Neural progenitor cell (in vitro differentiated cells): ENCODE measurements around the gene BSN. TPM values are rescaled to one million over a fixed set of nuclear protein-coding genes. Genes with fewer than 3 reads are reported as not detected.

ENCODE experiments used
- DNase-seq: peaks from one replicate; pipeline ENCODE4 v3.0.0-alpha.2; 2016; ENCODE audit warnings: low spot score
- H2AFZ ChIP-seq: fragments of 200-600 bp; sonication (generic); replicated peaks from 2 replicates; pipeline ENCODE4 v1.6.1; 2016; ENCODE audit warnings: antibody characterized with exemption
- H3F3A ChIP-seq: fragments of 200-600 bp; sonication (generic); 2 replicates; pipeline ENCODE4 v1.6.1; 2016; ENCODE audit warnings: antibody characterized with exemption, low read depth
- H3K27ac ChIP-seq: fragments of 200-600 bp; sonication (generic); 2 replicates; pipeline ENCODE4 v1.5.1; 2016; ENCODE audit warnings: mild to moderate bottlenecking
- H3K27me3 ChIP-seq: fragments of 200-600 bp; sonication (generic); 2 replicates; pipeline ENCODE4 v1.6.1; 2016; ENCODE audit warnings: mild to moderate bottlenecking, moderate library complexity
- H3K36me3 ChIP-seq: fragments of 200-600 bp; sonication (generic); 2 replicates; pipeline ENCODE4 v1.5.1; 2016
- H3K4me1 ChIP-seq: fragments of 200-600 bp; sonication (generic); 2 replicates; pipeline ENCODE4 v1.6.1; 2016; ENCODE audit warnings: mixed run types
- H3K4me2 ChIP-seq: fragments of 200-600 bp; sonication (generic); 2 replicates; pipeline ENCODE4 v1.6.1; 2016
- H3K4me3 ChIP-seq: fragments of 200-600 bp; sonication (generic); 2 replicates; pipeline ENCODE4 v1.5.1; 2016
- H3K79me2 ChIP-seq: fragments of 200-600 bp; sonication (generic); 2 replicates; pipeline ENCODE4 v1.6.1; 2016; ENCODE audit warnings: low read depth
- H3K9ac ChIP-seq: fragments of 200-600 bp; sonication (generic); 2 replicates; pipeline ENCODE4 v1.6.1; 2016
- H3K9me3 ChIP-seq: fragments of 200-600 bp; sonication (generic); 2 replicates; pipeline ENCODE4 v1.5.1; 2016; ENCODE audit warnings: low read depth
- H4K20me1 ChIP-seq: fragments of 200-600 bp; sonication (generic); 2 replicates; pipeline ENCODE4 v1.6.1; 2016; ENCODE audit warnings: low read depth
- H3K27ac Mint-ChIP-seq: 3 replicates; pipeline ENCODE4 v1.8.0; 2021; ENCODE audit warnings: mixed read lengths
- H3K27me3 Mint-ChIP-seq: 2 replicates; pipeline ENCODE4 v1.8.0; 2022; ENCODE audit warnings: low read depth, mild to moderate bottlenecking, inconsistent platforms, moderate library complexity, mixed read lengths; ENCODE audit not compliant: insufficient read depth
- H3K36me3 Mint-ChIP-seq: 3 replicates; pipeline ENCODE4 v1.8.0; 2021; ENCODE audit warnings: mixed read lengths
- H3K4me1 Mint-ChIP-seq: 3 replicates; pipeline ENCODE4 v1.8.0; 2021; ENCODE audit warnings: mixed read lengths
- H3K4me3 Mint-ChIP-seq: 3 replicates; pipeline ENCODE4 v1.8.0; 2021; ENCODE audit warnings: mild to moderate bottlenecking, moderate library complexity, mixed read lengths
- H3K9me3 Mint-ChIP-seq: 3 replicates; pipeline ENCODE4 v1.8.0; 2020; ENCODE audit warnings: mixed read lengths
- EZH2 ChIP-seq: fragments of 200-600 bp; sonication (generic); IDR thresholded peaks from 2 replicates; pipeline ENCODE4 v1.6.1; 2017; ENCODE audit warnings: antibody characterized with exemption, mild to moderate bottlenecking, moderate library complexity
- EZH2phosphoT487 ChIP-seq: fragments of 200-600 bp; sonication (generic); IDR thresholded peaks from 2 replicates; pipeline ENCODE4 v1.6.1; 2017; ENCODE audit warnings: antibody characterized with exemption
- total RNA-seq: library from RNA; depleted of rRNA; stranded (reverse); fragments of >200 nt; gene quantifications from 2 replicates; pipeline ENCODE4 v1.2.3, GENCODE V29; 2015; ENCODE audit warnings: low replicate concordance
- TF ChIP-seq, protein P1 (sequence below): fragments of 200-600 bp; sonication (generic); IDR thresholded peaks from 2 replicates; pipeline ENCODE4 v1.5.1; 2017; ENCODE audit warnings: antibody characterized with exemption, mild to moderate bottlenecking

BSN gene
- total RNA-seq, 1 donor from 2014 or later: 0.17 TPM

DNA sequence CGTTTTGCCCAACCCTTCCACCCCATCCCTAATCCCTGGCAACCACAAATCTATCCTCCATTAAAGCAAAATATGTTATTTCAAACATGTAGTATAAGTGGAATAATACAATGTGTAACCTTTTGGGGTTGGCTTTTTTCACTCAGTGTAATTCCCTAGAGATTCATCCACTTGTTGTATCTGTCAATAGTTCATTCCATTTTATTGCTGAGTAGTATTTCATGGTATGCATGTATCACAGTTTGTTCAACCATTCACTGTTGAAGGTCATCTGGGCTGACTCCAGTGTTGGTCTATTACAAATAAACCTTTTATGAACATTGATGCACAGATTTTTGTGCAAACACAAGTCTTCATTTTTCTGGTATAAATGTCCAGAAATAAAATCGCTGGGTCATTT is 38.8 kb downstream of the BSN start:
- no peaks in the 10 kb centered on the region for H3K27me3 Mint-ChIP-seq
- peaks cover 12% of the 10 kb centered on the region for H3K9me3 Mint-ChIP-seq

DNA sequence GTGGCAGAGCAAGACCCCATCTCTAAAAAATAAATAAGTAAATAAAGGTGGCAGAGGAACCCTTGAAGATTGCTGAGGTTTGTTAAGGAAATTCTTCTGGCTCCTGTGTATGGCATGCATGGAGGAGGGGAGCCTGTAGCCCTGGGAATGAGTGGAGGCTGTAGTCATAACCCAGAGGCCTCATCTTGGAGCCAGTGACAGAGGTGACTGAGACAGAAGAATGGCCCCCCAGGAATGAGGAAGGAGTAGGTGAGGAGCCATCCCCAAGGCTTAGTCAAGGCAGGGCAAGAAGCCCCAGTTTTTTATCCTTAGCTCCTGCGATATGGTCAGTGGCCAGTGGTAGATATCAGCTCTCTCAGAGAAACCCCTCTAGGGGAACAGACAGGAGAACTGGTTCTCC is 46.5 kb downstream of the BSN start:
- H3K4me2 ChIP-seq: no peak overlapping the region
- Mint-ChIP-seq H3K9me3 (peaks cover 1% of the 10 kb centered on the region), H3K36me3 (no peaks in the 10 kb centered on the region), H3K27me3 (no peaks in the 10 kb centered on the region), H3K27ac (no peak overlapping the region), H3K4me3 (no peak overlapping the region), H3K4me1 (peaks cover 19% of the 10 kb centered on the region)
- H3F3A ChIP-seq: peaks cover 6% of the 10 kb centered on the region
- H4K20me1 ChIP-seq: no peaks in the 10 kb centered on the region
- no peak for DNase-seq
- H3K4me1 ChIP-seq: peaks cover 13% of the 10 kb centered on the region
- no peak overlapping the region for H3K9ac ChIP-seq
- H3K27me3 ChIP-seq: no peaks in the 10 kb centered on the region
- H2AFZ ChIP-seq: no peak overlapping the region
- H3K9me3 ChIP-seq: no peaks in the 10 kb centered on the region
- H3K36me3 ChIP-seq: no peaks in the 10 kb centered on the region
- no peaks in the 10 kb centered on the region for H3K79me2 ChIP-seq
- TF ChIP-seq, protein P1, sequence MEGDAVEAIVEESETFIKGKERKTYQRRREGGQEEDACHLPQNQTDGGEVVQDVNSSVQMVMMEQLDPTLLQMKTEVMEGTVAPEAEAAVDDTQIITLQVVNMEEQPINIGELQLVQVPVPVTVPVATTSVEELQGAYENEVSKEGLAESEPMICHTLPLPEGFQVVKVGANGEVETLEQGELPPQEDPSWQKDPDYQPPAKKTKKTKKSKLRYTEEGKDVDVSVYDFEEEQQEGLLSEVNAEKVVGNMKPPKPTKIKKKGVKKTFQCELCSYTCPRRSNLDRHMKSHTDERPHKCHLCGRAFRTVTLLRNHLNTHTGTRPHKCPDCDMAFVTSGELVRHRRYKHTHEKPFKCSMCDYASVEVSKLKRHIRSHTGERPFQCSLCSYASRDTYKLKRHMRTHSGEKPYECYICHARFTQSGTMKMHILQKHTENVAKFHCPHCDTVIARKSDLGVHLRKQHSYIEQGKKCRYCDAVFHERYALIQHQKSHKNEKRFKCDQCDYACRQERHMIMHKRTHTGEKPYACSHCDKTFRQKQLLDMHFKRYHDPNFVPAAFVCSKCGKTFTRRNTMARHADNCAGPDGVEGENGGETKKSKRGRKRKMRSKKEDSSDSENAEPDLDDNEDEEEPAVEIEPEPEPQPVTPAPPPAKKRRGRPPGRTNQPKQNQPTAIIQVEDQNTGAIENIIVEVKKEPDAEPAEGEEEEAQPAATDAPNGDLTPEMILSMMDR: no peak
- TF ChIP-seq EZH2phosphoT487 (no peak), EZH2 (no peak)
- H3K27ac ChIP-seq: no peak overlapping the region
- H3K4me3 ChIP-seq: no peak overlapping the region

More for the DNA sequence above, 38.8 kb downstream of the BSN start:
- Histone ChIP-seq H4K20me1 (no peaks in the 10 kb centered on the region), H3F3A (no peaks in the 10 kb centered on the region), H3K4me3 (no peak overlapping the region), H3K27ac (no peak overlapping the region), H2AFZ (no peak overlapping the region), H3K9me3 (no peaks in the 10 kb centered on the region), H3K36me3 (no peaks in the 10 kb centered on the region), H3K9ac (no peak overlapping the region), H3K79me2 (no peaks in the 10 kb centered on the region), H3K4me1 (no peaks in the 10 kb centered on the region), H3K27me3 (no peaks in the 10 kb centered on the region), H3K4me2 (no peak overlapping the region)
- no peak for TF ChIP-seq EZH2
- TF ChIP-seq, protein P1: no peak
- no peak for DNase-seq
- Mint-ChIP-seq H3K4me1 (no peaks in the 10 kb centered on the region), H3K4me3 (no peak overlapping the region), H3K36me3 (peaks cover 1% of the 10 kb centered on the region), H3K27ac (no peak overlapping the region)

DNA sequence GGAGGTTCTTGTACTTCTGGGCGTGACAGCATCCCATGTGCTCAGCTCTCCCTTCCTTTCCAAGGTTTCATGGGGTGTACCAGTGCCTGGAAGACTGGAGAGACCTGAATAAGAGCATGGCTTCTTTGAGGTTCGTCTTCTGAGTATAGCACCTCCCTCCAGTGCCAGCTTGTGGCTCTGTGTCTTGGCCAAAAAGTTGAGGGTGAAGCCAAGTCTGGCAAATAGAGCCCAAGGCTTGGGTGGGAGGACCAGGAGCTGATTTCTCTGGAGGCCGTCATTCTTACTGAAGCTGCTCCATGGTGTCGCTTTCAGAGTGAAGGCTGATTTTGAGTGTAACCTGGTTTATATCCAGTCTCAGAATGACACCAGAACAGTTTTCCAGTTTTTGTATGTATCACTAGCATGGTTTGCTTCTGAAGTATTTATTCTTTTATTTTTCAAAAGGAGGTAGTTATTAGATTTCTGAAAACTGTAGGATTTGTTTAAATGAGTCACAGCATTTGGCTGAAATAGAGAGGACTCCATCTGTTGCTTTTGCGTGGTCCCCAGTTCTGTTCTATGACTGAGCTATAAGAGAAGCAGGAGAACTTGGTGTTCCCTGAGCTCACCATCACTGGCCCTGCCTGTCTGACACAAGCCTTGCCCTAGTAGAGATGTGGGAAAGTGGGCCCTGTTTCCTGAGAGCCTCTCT is 47.2 kb downstream of the BSN start:
- TF ChIP-seq, protein P1: no peak
- TF ChIP-seq EZH2phosphoT487 (no peak), EZH2 (no peak)
- no peak for DNase-seq
- no peak overlapping the region for H3K4me3 Mint-ChIP-seq
- H3K27me3 Mint-ChIP-seq: peaks cover 2% of the 10 kb centered on the region
- H3K27ac Mint-ChIP-seq: no peak overlapping the region
- peaks cover 13% of the 10 kb centered on the region for H3K4me1 ChIP-seq
- H3K36me3 Mint-ChIP-seq: no peaks in the 10 kb centered on the region
- no peaks in the 10 kb centered on the region for H3K79me2 ChIP-seq
- no peaks in the 10 kb centered on the region for H3K27me3 ChIP-seq
- H3K9me3 Mint-ChIP-seq: no peaks in the 10 kb centered on the region
- H3K36me3 ChIP-seq: no peaks in the 10 kb centered on the region
- H3K4me1 Mint-ChIP-seq: peaks cover 19% of the 10 kb centered on the region
- no peak overlapping the region for H3K9ac ChIP-seq
- no peak overlapping the region for H2AFZ ChIP-seq
- no peaks in the 10 kb centered on the region for H3K9me3 ChIP-seq
- H3F3A ChIP-seq: peaks cover 12% of the 10 kb centered on the region
- no peak overlapping the region for H3K4me3 ChIP-seq
- H3K4me2 ChIP-seq: no peak overlapping the region
- no peaks in the 10 kb centered on the region for H4K20me1 ChIP-seq
- no peak overlapping the region for H3K27ac ChIP-seq
